HEK293 (cell line): ENCODE measurements around the gene IQCE.

Source experiments
- CTCF ChIA-PET: fragments of 350-600 bp; formaldehyde crosslinking; extraction: SDS; loops from one replicate; lab custom pipeline; 2021; ENCODE audit warnings: antibody characterized with exemption; lab: Yijun Ruan, JAX
- POLR2A ChIA-PET: fragments of 300-600 bp; formaldehyde crosslinking; extraction: SDS; loops from one replicate; lab custom pipeline; 2020; ENCODE audit warnings: antibody characterized with exemption, inconsistent platforms; lab: Yijun Ruan, JAX
- H3K27ac ChIP-seq: fragments of 200-500 bp; sonication (Bioruptor generic); 2 replicates; pipeline ENCODE4 v1.5.1; 2014; ENCODE audit warnings: low read depth, low read length, control low read depth, inconsistent platforms; ENCODE audit errors: extremely low read depth
- H3K36me3 ChIP-seq, 2 experiments: fragments of 200-500 bp in 1 of 2; sonication (Bioruptor generic) in 1 of 2; 1 replicate in 1 of 2; 2 replicates in 1 of 2; pipeline ENCODE4 v1.5.1; 2014 to 2017; ENCODE audit warnings: inconsistent platforms in 2 of 2, low read length in 2 of 2; ENCODE audit not compliant: control insufficient read depth in 2 of 2, insufficient read depth in 1 of 2
- H3K4me1 ChIP-seq: fragments of 200-500 bp; sonication (Bioruptor generic); 2 replicates; pipeline ENCODE4 v1.5.1; 2014; ENCODE audit warnings: mild to moderate bottlenecking, low read length, inconsistent platforms; ENCODE audit not compliant: control insufficient read depth, insufficient read depth
- H3K4me3 ChIP-seq: 2 replicates; pipeline ENCODE4 v1.5.1; 2011; ENCODE audit warnings: low read depth, mild to moderate bottlenecking, control low read depth, low read length, moderate library complexity
- H3K9me3 ChIP-seq: fragments of 200-500 bp; sonication (Bioruptor generic); 2 replicates; pipeline ENCODE4 v1.5.1; 2014; ENCODE audit warnings: low read depth, low read length, inconsistent platforms; ENCODE audit not compliant: control insufficient read depth, insufficient read depth
- BCL11A ChIP-seq: fragments of 450-650 bp; formaldehyde crosslinking; IDR thresholded peaks from 2 replicates; pipeline ENCODE4 v1.5.1; 2016; ENCODE audit warnings: low read depth, missing biosample characterization, missing genetic modification characterization
- KLF10 ChIP-seq: fragments of 450-650 bp; IDR thresholded peaks from 2 replicates; pipeline ENCODE4 v1.5.1; 2018; ENCODE audit warnings: missing biosample characterization, mild to moderate bottlenecking, missing genetic modification characterization
- KLF7 ChIP-seq: fragments of 450-650 bp; formaldehyde crosslinking; IDR thresholded peaks from 2 replicates; pipeline ENCODE4 v1.5.1; 2016; ENCODE audit warnings: missing biosample characterization, missing genetic modification characterization, borderline replicate concordance
- MEIS1 ChIP-seq: sonication (generic); formaldehyde crosslinking; IDR thresholded peaks from 2 replicates; pipeline ENCODE4 v1.8.1; 2022; ENCODE audit warnings: missing genetic modification reagents, mild to moderate bottlenecking, borderline replicate concordance
- ZBTB1 ChIP-seq: fragments of 450-650 bp; formaldehyde crosslinking; IDR thresholded peaks from 2 replicates; pipeline ENCODE4 v1.5.1; 2016; ENCODE audit warnings: missing biosample characterization, missing genetic modification characterization
- ZNF138 ChIP-seq: fragments of 450-650 bp; formaldehyde crosslinking; IDR thresholded peaks from 2 replicates; pipeline ENCODE4 v1.5.1; 2016; ENCODE audit warnings: missing biosample characterization, missing genetic modification characterization, borderline replicate concordance
- ZNF311 ChIP-seq: fragments of 450-650 bp; formaldehyde crosslinking; IDR thresholded peaks from 2 replicates; pipeline ENCODE4 v1.5.1; 2017; ENCODE audit warnings: missing biosample characterization, missing genetic modification characterization, borderline replicate concordance
- ZNF571 ChIP-seq: fragments of 450-650 bp; formaldehyde crosslinking; IDR thresholded peaks from 2 replicates; pipeline ENCODE4 v1.5.0; 2017; ENCODE audit warnings: missing biosample characterization, missing genetic modification characterization
- ZNF585B ChIP-seq: fragments of 450-650 bp; formaldehyde crosslinking; IDR thresholded peaks from 2 replicates; pipeline ENCODE4 v1.5.1; 2016; ENCODE audit warnings: missing biosample characterization, missing genetic modification characterization
- ZNF596 ChIP-seq: fragments of 450-650 bp; IDR thresholded peaks from 2 replicates; pipeline ENCODE4 v1.5.0; 2018; ENCODE audit warnings: missing biosample characterization, mild to moderate bottlenecking, missing genetic modification characterization, moderate library complexity
- ZNF658 ChIP-seq: fragments of 450-650 bp; formaldehyde crosslinking; IDR thresholded peaks from 2 replicates; pipeline ENCODE4; 2016; ENCODE audit warnings: missing biosample characterization, missing genetic modification characterization
- ZNF707 ChIP-seq: fragments of 450-650 bp; formaldehyde crosslinking; IDR thresholded peaks from 2 replicates; pipeline ENCODE4 v1.5.1; 2016; ENCODE audit warnings: missing biosample characterization, missing genetic modification characterization
- ZNF777 ChIP-seq: fragments of 450-650 bp; formaldehyde crosslinking; IDR thresholded peaks from 2 replicates; pipeline ENCODE4 v1.5.1; 2017; ENCODE audit warnings: missing biosample characterization, missing genetic modification characterization, borderline replicate concordance
- ZNF837 ChIP-seq: fragments of 450-650 bp; formaldehyde crosslinking; IDR thresholded peaks from 2 replicates; pipeline ENCODE4 v1.5.1; 2016; ENCODE audit warnings: missing biosample characterization, missing genetic modification characterization
- TF ChIP-seq, protein P1 (sequence below): fragments of 450-650 bp; formaldehyde crosslinking; IDR thresholded peaks from 2 replicates; pipeline ENCODE4 v1.5.1; 2016; ENCODE audit warnings: missing biosample characterization, missing genetic modification characterization, borderline replicate concordance
- TF ChIP-seq, protein P2 (sequence below): fragments of 450-650 bp; formaldehyde crosslinking; IDR thresholded peaks from 2 replicates; pipeline ENCODE4 v1.5.1; 2016; ENCODE audit warnings: missing biosample characterization, missing genetic modification characterization
- TF ChIP-seq, protein P3 (sequence below): fragments of 450-650 bp; formaldehyde crosslinking; IDR thresholded peaks from 2 replicates; pipeline ENCODE4 v1.5.1; 2017; ENCODE audit warnings: missing biosample characterization, missing genetic modification characterization
- TF ChIP-seq, protein P4 (sequence below): fragments of 450-650 bp; formaldehyde crosslinking; IDR thresholded peaks from 2 replicates; pipeline ENCODE4 v1.5.1; 2016; ENCODE audit warnings: missing biosample characterization, missing genetic modification characterization, low read depth
- TF ChIP-seq, protein P5 (sequence below): fragments of 450-650 bp; formaldehyde crosslinking; IDR thresholded peaks from 2 replicates; pipeline ENCODE4 v1.5.1; 2016; ENCODE audit warnings: missing biosample characterization, missing genetic modification characterization
- TF ChIP-seq, protein P6 (sequence below): fragments of 450-650 bp; formaldehyde crosslinking; IDR thresholded peaks from 2 replicates; pipeline ENCODE4 v1.5.1; 2016; ENCODE audit warnings: missing biosample characterization, missing genetic modification characterization

Gene IQCE

DNA sequence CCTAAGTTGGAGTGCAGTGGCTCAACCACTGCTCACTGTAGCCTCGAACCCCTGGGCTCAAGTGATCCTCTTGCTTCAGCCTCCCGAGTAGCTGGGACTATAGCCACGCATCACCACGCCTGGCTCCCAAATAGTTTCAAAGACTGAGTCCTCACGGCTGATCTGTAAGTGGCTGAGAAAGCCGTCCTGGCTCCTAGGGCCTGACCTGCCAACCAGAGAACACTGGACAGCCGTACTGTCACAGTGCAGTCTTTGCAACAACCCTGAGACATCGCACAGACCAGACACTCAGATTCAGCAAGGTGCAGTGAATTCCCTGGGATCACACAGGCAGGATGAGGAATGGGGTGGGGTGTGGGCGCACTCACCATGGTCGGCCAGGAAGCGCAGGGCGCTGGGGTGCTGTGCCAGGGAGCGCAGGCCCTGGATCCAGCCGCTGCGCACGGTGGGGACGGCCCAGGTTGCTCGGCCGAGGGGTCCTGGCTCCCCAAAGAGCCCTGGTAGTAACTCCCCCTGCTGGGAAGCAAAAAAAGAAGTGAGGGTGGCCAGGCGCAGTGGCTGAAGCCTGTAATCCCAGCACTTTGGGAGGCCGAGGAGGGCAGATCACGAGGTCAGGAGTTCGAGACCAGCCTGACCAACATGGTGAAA is 14.1 kb upstream of the IQCE start:
- Histone ChIP-seq H3K4me1 (no peaks in the 10 kb centered on the region), H3K36me3 (peaks cover 28 to 74% of the 10 kb centered on the region in 2 experiments), H3K27ac (no peak overlapping the region), H3K9me3 (no peaks in the 10 kb centered on the region), H3K4me3 (no peak overlapping the region)
- ChIA-PET CTCF (no interaction called here), POLR2A (no interaction called here)
- TF ChIP-seq ZNF571 (no peak), ZNF777 (tag by site-specific recombination) (no peak), MEIS1 (CRISPR knock-in tag) (no peak), ZNF585B (no peak), ZBTB1 (no peak), KLF10 (no peak)
- TF ChIP-seq, protein P1, sequence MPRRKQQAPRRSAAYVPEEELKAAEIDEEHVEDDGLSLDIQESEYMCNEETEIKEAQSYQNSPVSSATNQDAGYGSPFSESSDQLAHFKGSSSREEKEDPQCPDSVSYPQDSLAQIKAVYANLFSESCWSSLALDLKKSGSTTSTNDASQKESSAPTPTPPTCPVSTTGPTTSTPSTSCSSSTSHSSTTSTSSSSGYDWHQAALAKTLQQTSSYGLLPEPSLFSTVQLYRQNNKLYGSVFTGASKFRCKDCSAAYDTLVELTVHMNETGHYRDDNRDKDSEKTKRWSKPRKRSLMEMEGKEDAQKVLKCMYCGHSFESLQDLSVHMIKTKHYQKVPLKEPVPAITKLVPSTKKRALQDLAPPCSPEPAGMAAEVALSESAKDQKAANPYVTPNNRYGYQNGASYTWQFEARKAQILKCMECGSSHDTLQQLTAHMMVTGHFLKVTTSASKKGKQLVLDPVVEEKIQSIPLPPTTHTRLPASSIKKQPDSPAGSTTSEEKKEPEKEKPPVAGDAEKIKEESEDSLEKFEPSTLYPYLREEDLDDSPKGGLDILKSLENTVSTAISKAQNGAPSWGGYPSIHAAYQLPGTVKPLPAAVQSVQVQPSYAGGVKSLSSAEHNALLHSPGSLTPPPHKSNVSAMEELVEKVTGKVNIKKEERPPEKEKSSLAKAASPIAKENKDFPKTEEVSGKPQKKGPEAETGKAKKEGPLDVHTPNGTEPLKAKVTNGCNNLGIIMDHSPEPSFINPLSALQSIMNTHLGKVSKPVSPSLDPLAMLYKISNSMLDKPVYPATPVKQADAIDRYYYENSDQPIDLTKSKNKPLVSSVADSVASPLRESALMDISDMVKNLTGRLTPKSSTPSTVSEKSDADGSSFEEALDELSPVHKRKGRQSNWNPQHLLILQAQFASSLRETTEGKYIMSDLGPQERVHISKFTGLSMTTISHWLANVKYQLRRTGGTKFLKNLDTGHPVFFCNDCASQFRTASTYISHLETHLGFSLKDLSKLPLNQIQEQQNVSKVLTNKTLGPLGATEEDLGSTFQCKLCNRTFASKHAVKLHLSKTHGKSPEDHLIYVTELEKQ (tag by site-specific recombination): no peak
- TF ChIP-seq, protein P2, sequence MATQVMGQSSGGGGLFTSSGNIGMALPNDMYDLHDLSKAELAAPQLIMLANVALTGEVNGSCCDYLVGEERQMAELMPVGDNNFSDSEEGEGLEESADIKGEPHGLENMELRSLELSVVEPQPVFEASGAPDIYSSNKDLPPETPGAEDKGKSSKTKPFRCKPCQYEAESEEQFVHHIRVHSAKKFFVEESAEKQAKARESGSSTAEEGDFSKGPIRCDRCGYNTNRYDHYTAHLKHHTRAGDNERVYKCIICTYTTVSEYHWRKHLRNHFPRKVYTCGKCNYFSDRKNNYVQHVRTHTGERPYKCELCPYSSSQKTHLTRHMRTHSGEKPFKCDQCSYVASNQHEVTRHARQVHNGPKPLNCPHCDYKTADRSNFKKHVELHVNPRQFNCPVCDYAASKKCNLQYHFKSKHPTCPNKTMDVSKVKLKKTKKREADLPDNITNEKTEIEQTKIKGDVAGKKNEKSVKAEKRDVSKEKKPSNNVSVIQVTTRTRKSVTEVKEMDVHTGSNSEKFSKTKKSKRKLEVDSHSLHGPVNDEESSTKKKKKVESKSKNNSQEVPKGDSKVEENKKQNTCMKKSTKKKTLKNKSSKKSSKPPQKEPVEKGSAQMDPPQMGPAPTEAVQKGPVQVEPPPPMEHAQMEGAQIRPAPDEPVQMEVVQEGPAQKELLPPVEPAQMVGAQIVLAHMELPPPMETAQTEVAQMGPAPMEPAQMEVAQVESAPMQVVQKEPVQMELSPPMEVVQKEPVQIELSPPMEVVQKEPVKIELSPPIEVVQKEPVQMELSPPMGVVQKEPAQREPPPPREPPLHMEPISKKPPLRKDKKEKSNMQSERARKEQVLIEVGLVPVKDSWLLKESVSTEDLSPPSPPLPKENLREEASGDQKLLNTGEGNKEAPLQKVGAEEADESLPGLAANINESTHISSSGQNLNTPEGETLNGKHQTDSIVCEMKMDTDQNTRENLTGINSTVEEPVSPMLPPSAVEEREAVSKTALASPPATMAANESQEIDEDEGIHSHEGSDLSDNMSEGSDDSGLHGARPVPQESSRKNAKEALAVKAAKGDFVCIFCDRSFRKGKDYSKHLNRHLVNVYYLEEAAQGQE (tag by site-specific recombination): no peak
- TF ChIP-seq, protein P3, sequence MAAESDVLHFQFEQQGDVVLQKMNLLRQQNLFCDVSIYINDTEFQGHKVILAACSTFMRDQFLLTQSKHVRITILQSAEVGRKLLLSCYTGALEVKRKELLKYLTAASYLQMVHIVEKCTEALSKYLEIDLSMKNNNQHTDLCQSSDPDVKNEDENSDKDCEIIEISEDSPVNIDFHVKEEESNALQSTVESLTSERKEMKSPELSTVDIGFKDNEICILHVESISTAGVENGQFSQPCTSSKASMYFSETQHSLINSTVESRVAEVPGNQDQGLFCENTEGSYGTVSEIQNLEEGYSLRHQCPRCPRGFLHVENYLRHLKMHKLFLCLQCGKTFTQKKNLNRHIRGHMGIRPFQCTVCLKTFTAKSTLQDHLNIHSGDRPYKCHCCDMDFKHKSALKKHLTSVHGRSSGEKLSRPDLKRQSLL (tag by site-specific recombination): no peak

DNA sequence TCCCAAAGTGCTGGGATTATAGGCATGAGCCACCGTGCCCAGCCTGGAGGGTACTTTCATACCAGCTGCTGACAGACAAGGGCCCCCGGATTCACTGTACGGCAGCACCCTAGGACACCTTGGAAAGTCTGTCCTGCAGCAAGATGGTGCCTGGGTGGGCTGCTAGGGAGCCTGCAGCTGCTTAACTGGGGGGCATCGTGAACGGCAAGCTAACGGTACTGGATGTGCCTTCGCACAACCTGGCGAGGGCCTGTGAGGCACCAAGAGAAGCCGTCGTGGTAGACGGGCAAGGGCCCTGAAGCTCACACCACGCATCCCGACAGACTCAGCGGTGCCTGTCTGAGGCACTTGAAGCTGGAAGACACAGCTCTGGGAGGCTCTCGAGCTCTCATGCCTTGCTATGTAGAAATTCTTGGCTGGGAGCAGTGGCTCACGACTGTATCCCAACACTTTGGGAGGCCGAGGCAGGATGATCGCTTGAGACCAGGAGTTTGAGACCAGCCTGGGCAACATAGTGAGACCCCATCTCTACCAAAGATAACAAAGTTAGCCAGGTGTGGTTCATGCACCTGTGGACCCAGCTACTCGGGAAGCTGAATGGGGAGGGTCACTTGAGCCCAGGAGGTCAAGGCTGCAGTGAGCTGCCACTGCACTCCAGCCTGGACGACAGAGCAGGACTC is 12.9 kb upstream of the IQCE start:
- H3K4me3 ChIP-seq: no peak overlapping the region
- POLR2A ChIA-PET: interaction anchor here (0.7 kb wide), 1 partner anchor 10 kb away, joined by 11 read pairs; the partner anchor contains the start of gene BRAT1
- CTCF ChIA-PET: no interaction called here
- TF ChIP-seq ZNF571 (no peak), ZNF707 (tag by site-specific recombination) (no peak), ZNF837 (tag by site-specific recombination) (no peak), BCL11A (tag by site-specific recombination) (no peak), ZNF596 (no peak), ZNF138 (tag by site-specific recombination) (no peak), ZNF311 (tag by site-specific recombination) (no peak), KLF7 (tag by site-specific recombination) (no peak), ZNF658 (no peak)
- TF ChIP-seq, protein P4, sequence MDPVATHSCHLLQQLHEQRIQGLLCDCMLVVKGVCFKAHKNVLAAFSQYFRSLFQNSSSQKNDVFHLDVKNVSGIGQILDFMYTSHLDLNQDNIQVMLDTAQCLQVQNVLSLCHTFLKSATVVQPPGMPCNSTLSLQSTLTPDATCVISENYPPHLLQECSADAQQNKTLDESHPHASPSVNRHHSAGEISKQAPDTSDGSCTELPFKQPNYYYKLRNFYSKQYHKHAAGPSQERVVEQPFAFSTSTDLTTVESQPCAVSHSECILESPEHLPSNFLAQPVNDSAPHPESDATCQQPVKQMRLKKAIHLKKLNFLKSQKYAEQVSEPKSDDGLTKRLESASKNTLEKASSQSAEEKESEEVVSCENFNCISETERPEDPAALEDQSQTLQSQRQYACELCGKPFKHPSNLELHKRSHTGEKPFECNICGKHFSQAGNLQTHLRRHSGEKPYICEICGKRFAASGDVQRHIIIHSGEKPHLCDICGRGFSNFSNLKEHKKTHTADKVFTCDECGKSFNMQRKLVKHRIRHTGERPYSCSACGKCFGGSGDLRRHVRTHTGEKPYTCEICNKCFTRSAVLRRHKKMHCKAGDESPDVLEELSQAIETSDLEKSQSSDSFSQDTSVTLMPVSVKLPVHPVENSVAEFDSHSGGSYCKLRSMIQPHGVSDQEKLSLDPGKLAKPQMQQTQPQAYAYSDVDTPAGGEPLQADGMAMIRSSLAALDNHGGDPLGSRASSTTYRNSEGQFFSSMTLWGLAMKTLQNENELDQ (tag by site-specific recombination): no peak
- TF ChIP-seq, protein P5, sequence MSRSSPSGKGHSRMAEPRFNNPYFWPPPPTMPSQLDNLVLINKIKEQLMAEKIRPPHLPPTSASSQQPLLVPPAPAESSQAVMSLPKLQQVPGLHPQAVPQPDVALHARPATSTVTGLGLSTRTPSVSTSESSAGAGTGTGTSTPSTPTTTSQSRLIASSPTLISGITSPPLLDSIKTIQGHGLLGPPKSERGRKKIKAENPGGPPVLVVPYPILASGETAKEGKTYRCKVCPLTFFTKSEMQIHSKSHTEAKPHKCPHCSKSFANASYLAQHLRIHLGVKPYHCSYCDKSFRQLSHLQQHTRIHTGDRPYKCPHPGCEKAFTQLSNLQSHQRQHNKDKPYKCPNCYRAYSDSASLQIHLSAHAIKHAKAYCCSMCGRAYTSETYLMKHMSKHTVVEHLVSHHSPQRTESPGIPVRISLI: no peak
- TF ChIP-seq, protein P6, sequence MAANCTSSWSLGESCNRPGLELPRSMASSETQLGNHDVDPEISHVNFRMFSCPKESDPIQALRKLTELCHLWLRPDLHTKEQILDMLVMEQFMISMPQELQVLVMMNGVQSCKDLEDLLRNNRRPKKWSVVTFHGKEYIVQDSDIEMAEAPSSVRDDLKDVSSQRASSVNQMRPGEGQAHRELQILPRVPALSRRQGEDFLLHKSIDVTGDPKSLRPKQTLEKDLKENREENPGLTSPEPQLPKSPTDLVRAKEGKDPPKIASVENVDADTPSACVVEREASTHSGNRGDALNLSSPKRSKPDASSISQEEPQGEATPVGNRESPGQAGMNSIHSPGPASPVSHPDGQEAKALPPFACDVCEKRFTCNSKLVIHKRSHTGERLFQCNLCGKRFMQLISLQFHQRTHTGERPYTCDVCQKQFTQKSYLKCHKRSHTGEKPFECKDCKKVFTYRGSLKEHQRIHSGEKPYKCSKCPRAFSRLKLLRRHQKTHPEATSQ: no peak

More for the DNA sequence above, 12.9 kb upstream of the IQCE start:
- peaks cover 37 to 72% of the 10 kb centered on the region in 2 experiments for H3K36me3 ChIP-seq
- no peak overlapping the region for H3K27ac ChIP-seq
- no peaks in the 10 kb centered on the region for H3K4me1 ChIP-seq
- H3K9me3 ChIP-seq: no peaks in the 10 kb centered on the region
